Measurements from ENCODE around the gene OLIG1. TPM values are rescaled to one million over a fixed set of nuclear protein-coding genes. Genes with fewer than 3 reads are reported as not detected.
A peak's percentile ranks its signal among the peaks of the same experiment; 100 is the strongest.

Gene OLIG1
- total RNA-seq, 1 experiment from 2014 or later, result not detected

GRCh38 chr21:33071770-33072306 lies 1.9 kb downstream of the OLIG1 start:
- Mint-ChIP-seq H3K4me1 (ENCODE audit: low read depth, unreplicated experiment) (no peaks in the 10 kb centered on the region), H3K9me3 (ENCODE audit: unreplicated experiment) (no peaks in the 10 kb centered on the region), H3K27ac (ENCODE audit: unreplicated experiment) (no peak overlapping the region), H3K36me3 (ENCODE audit: insufficient read depth, unreplicated experiment) (no peaks in the 10 kb centered on the region), H3K27me3 (ENCODE audit: insufficient read depth, unreplicated experiment) (peaks cover 21% of the 10 kb centered on the region), H3K4me3 (ENCODE audit: unreplicated experiment) (peak overlapping the region; percentile 74)
- CTCF ChIA-PET, result no interaction called here
- BruUV-seq (replicated peaks), result no TSS peak
- H3K36me3 ChIP-seq (ENCODE audit: control insufficient read depth, insufficient read depth, low read length), result no peaks in the 10 kb centered on the region
- H3K27me3 ChIP-seq (replicated peaks; ENCODE audit: control insufficient read depth, insufficient read depth, low read length), result no peaks in the 10 kb centered on the region; the same call in 1 of the 2 replicates
- no peak for TF ChIP-seq CTCF (IDR thresholded peaks at IDR 0.05; ENCODE audit: insufficient read depth in 1 of 2, low read depth in 1 of 2, low read length in 1 of 2, severe bottlenecking in 1 of 2, unreplicated experiment in 1 of 2)
- intact Hi-C loops (cut with micrococcal nuclease; ENCODE audit: unreplicated experiment), result loop anchor here (5.0 kb wide), 1 partner anchor 80 kb away; no protein-coding TSS in a partner anchor
- no peak for DNase-seq
- H3K9me3 ChIP-seq, result peaks cover 6% of the 10 kb centered on the region; the same call in 1 of the 2 replicates
- H3K4me1 ChIP-seq, result peaks cover 10% of the 10 kb centered on the region
- H3K4me3 ChIP-seq (ENCODE audit: low read depth, low read length), result peak overlapping the region; percentile 10
- POLR2A ChIA-PET, result no interaction called here

- H3K27me3 Mint-ChIP-seq (ENCODE audit: insufficient read depth, unreplicated experiment), result peaks cover 12% of the 10 kb centered on the region
- peaks cover 6% of the 10 kb centered on the region; the same call in 1 of the 2 replicates for H3K9me3 ChIP-seq
- CTCF ChIA-PET, result no interaction called here
- no peak overlapping the region for H3K4me3 ChIP-seq (ENCODE audit: low read depth, low read length)
- H3K4me1 ChIP-seq, result peaks cover 10% of the 10 kb centered on the region
- H3K36me3 ChIP-seq (ENCODE audit: control insufficient read depth, insufficient read depth, low read length), result no peaks in the 10 kb centered on the region
- H3K4me3 Mint-ChIP-seq (ENCODE audit: unreplicated experiment), result no peak overlapping the region
- H3K27me3 ChIP-seq (replicated peaks; ENCODE audit: control insufficient read depth, insufficient read depth, low read length), result no peaks in the 10 kb centered on the region; the same call in 1 of the 2 replicates
- no peak for TF ChIP-seq CTCF (IDR thresholded peaks at IDR 0.05; ENCODE audit: insufficient read depth in 1 of 2, low read depth in 1 of 2, low read length in 1 of 2, severe bottlenecking in 1 of 2, unreplicated experiment in 1 of 2)
- no TSS peak for BruUV-seq (replicated peaks)
- intact Hi-C loops (cut with micrococcal nuclease; ENCODE audit: unreplicated experiment), result loop anchor here (5.0 kb wide), 1 partner anchor 81 kb away; no protein-coding TSS in a partner anchor
- no peak overlapping the region for H3K27ac Mint-ChIP-seq (ENCODE audit: unreplicated experiment)
- H3K4me1 Mint-ChIP-seq (ENCODE audit: low read depth, unreplicated experiment), result no peaks in the 10 kb centered on the region
- H3K9me3 Mint-ChIP-seq (ENCODE audit: unreplicated experiment), result no peaks in the 10 kb centered on the region
- POLR2A ChIA-PET, result no interaction called here
- DNase-seq, result no peak
- no peaks in the 10 kb centered on the region for H3K36me3 Mint-ChIP-seq (ENCODE audit: insufficient read depth, unreplicated experiment)
Observed at GRCh38 chr21:33073636-33074035, 3.7 kb downstream of the OLIG1 start.

- H3K36me3 Mint-ChIP-seq (ENCODE audit: insufficient read depth, unreplicated experiment), result no peaks in the 10 kb centered on the region
- H3K9me3 Mint-ChIP-seq (ENCODE audit: unreplicated experiment), result no peaks in the 10 kb centered on the region
- no peaks in the 10 kb centered on the region for H3K4me1 Mint-ChIP-seq (ENCODE audit: low read depth, unreplicated experiment)
- Histone ChIP-seq H3K4me3 (ENCODE audit: low read depth, low read length) (no peak overlapping the region), H3K36me3 (ENCODE audit: control insufficient read depth, insufficient read depth, low read length) (no peaks in the 10 kb centered on the region), H3K27me3 (replicated peaks; ENCODE audit: control insufficient read depth, insufficient read depth, low read length) (no peaks in the 10 kb centered on the region; the same call in 1 of the 2 replicates), H3K9me3 (no peaks in the 10 kb centered on the region), H3K4me1 (peaks cover 10% of the 10 kb centered on the region)
- intact Hi-C loops (cut with micrococcal nuclease; ENCODE audit: unreplicated experiment), result no loop called here
- ChIA-PET CTCF (interaction anchor here (0.6 to 1.1 kb wide), 3 partner anchors 122 to 156 kb away, joined by 3 to 4 read pairs (median 4); no protein-coding TSS in a partner anchor), POLR2A (no interaction called here)
- peak in 1 of 2 experiments; percentile 43 for DNase-seq
- H3K27me3 Mint-ChIP-seq (ENCODE audit: insufficient read depth, unreplicated experiment), result peaks cover 8% of the 10 kb centered on the region
- BruUV-seq (replicated peaks), result no TSS peak
- H3K27ac Mint-ChIP-seq (ENCODE audit: unreplicated experiment), result no peak overlapping the region
- H3K4me3 Mint-ChIP-seq (ENCODE audit: unreplicated experiment), result peak overlapping the region; percentile 33
- TF ChIP-seq CTCF (IDR thresholded peaks at IDR 0.05; ENCODE audit: insufficient read depth in 1 of 2, low read depth in 1 of 2, low read length in 1 of 2, severe bottlenecking in 1 of 2, unreplicated experiment in 1 of 2), result no peak
Observed at GRCh38 chr21:33075128-33075527, 5.2 kb downstream of the OLIG1 start.
